Activated T-helper 17 cell treated with anti-CD3 and anti-CD28 coated beads, Interleukin-2, amount 50 U/mL, for 72 hours (primary cell): ENCODE results near the gene XRN2. TPM values are rescaled to one million over a fixed set of nuclear protein-coding genes. Genes with fewer than 3 reads are reported as not detected.

Experiments used
- ATAC-seq: fragments of 150-1000 bp; cut with Tn5 transposase; replicated peaks from 2 replicates; pipeline ENCODE4 v1.10.0; 2021; ENCODE audit warnings: mild to moderate bottlenecking, moderate library complexity
- H3K27ac Mint-ChIP-seq: one replicate; pipeline ENCODE4 v1.8.0; 2022; ENCODE audit warnings: mixed read lengths
- H3K27me3 Mint-ChIP-seq: one replicate; pipeline ENCODE4 v1.8.0; 2022; ENCODE audit warnings: mixed read lengths
- H3K36me3 Mint-ChIP-seq: one replicate; pipeline ENCODE4 v1.8.0; 2022; ENCODE audit warnings: low read depth, mild to moderate bottlenecking, mixed read lengths
- H3K4me1 Mint-ChIP-seq: one replicate; pipeline ENCODE4 v1.8.0; 2022; ENCODE audit warnings: mixed read lengths
- H3K4me3 Mint-ChIP-seq: one replicate; pipeline ENCODE4 v1.8.0; 2022; ENCODE audit warnings: mild to moderate bottlenecking, mixed read lengths
- H3K9me3 Mint-ChIP-seq: one replicate; pipeline ENCODE4 v1.8.0; 2022; ENCODE audit warnings: mixed read lengths
- total RNA-seq, 2 donors: library from RNA; stranded (reverse); gene quantifications; one replicate each; pipeline ENCODE4 v1.2.3, GENCODE V29; 2022

The XRN2 gene
- total RNA-seq, 2 donors from 2014 or later, result 42.9 to 82.3 TPM

GRCh38 chr20:21430020-21430419 is 126.9 kb downstream of the XRN2 start:
- Mint-ChIP-seq H3K9me3 (peaks cover 11% of the 10 kb centered on the region), H3K27ac (no peak overlapping the region), H3K4me1 (no peaks in the 10 kb centered on the region), H3K36me3 (no peaks in the 10 kb centered on the region), H3K27me3 (peaks cover 20% of the 10 kb centered on the region), H3K4me3 (no peak overlapping the region)
- no peak for ATAC-seq

- H3K9me3 Mint-ChIP-seq, result no peaks in the 10 kb centered on the region
- no peak overlapping the region for H3K27ac Mint-ChIP-seq
- H3K27me3 Mint-ChIP-seq, result peaks cover 30% of the 10 kb centered on the region
- no peaks in the 10 kb centered on the region for H3K4me1 Mint-ChIP-seq
- H3K4me3 Mint-ChIP-seq, result no peak overlapping the region
- ATAC-seq, result no peak
- H3K36me3 Mint-ChIP-seq, result no peaks in the 10 kb centered on the region
Measured at GRCh38 chr20:21432911-21433310, 129.8 kb downstream of the XRN2 start.

DNA sequence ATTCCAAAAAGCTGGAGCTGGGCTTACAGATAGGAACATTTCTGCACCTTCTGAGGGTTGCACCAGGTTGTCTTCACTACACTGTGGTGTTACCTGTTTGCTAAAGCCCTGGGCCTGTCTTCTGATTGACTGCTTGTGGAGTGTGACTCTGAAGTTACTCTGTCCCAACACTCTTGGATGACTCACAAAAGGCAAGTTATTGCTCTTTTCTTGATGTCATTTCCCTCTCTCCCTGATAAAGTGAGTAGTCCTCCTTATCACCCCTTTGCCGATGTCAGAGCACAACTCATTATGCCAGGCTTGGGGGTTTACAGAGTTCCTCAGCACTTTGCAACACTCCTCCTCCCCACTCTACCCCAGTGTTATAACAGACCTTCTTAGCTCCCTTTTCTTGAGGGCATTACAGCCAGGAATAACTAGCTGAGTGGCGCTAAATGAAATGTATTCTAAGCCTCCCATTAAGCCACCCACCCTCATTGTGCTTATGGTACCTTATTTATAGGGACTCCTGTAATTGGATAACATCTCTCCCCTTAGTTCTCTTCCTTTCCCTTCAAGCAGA is 130.3 kb downstream of the XRN2 start:
- ATAC-seq, result no peak
- H3K4me3 Mint-ChIP-seq, result no peak overlapping the region
- H3K4me1 Mint-ChIP-seq, result no peaks in the 10 kb centered on the region
- H3K9me3 Mint-ChIP-seq, result no peaks in the 10 kb centered on the region
- no peaks in the 10 kb centered on the region for H3K36me3 Mint-ChIP-seq
- H3K27me3 Mint-ChIP-seq, result peaks cover 30% of the 10 kb centered on the region
- H3K27ac Mint-ChIP-seq, result no peak overlapping the region

GRCh38 chr20:21435576-21435975 is 132.4 kb downstream of the XRN2 start:
- Mint-ChIP-seq H3K4me1 (no peaks in the 10 kb centered on the region), H3K4me3 (no peak overlapping the region), H3K27ac (no peak overlapping the region), H3K36me3 (no peaks in the 10 kb centered on the region), H3K9me3 (no peaks in the 10 kb centered on the region), H3K27me3 (peaks cover 31% of the 10 kb centered on the region)
- no peak for ATAC-seq

DNA sequence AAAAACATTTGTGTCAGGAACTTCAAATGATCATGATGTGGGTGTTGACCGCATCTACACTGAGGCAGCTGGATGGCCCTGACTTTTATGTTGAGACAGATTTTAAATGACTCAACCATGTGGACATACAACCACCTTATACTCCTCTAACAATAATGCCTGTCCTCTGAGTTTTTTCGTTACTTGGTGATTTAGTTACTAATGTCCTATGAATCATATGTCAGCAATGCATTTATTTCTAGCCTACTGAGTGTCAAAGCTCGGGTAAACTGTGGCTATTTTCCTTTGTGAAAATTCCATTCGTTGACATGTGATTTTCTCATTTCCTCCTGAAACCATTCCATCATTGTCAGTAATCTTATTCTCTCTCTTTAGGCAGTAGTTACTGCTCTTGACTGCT is 133.1 kb downstream of the XRN2 start:
- Mint-ChIP-seq H3K27me3 (peaks cover 32% of the 10 kb centered on the region), H3K27ac (no peak overlapping the region), H3K9me3 (no peaks in the 10 kb centered on the region), H3K36me3 (no peaks in the 10 kb centered on the region), H3K4me1 (no peaks in the 10 kb centered on the region), H3K4me3 (no peak overlapping the region)
- no peak for ATAC-seq

GRCh38 chr20:21437248-21437647 is 134.1 kb downstream of the XRN2 start:
- Mint-ChIP-seq H3K36me3 (no peaks in the 10 kb centered on the region), H3K27ac (no peak overlapping the region), H3K9me3 (no peaks in the 10 kb centered on the region), H3K27me3 (peaks cover 32% of the 10 kb centered on the region), H3K4me1 (no peaks in the 10 kb centered on the region), H3K4me3 (no peak overlapping the region)
- ATAC-seq, result no peak

- Mint-ChIP-seq H3K9me3 (no peaks in the 10 kb centered on the region), H3K4me1 (no peaks in the 10 kb centered on the region), H3K36me3 (no peaks in the 10 kb centered on the region), H3K27ac (no peak overlapping the region), H3K27me3 (peaks cover 29% of the 10 kb centered on the region), H3K4me3 (no peak overlapping the region)
- no peak for ATAC-seq
Measured at GRCh38 chr20:21437816-21438215, 134.7 kb downstream of the XRN2 start.

Other genes starting within 250 kb of the XRN2 start
- gene LINC00237, start 197.0 kb upstream of the XRN2 start, total RNA-seq, result not detected
- gene KIZ, start 177.2 kb upstream of the XRN2 start, total RNA-seq, result 10 to 100 TPM in 1 of 2 donors, 1 to 10 TPM in 1; 9.7 to 10.5 TPM
- not detected for gene NKX2-4, start 94.2 kb downstream of the XRN2 start, total RNA-seq
- not detected for gene NKX2-2, start 210.7 kb downstream of the XRN2 start, total RNA-seq